HCT116 (cell line): ENCODE measurements around the gene ANKRD44. TPM values are rescaled to one million over a fixed set of nuclear protein-coding genes. Genes with fewer than 3 reads are reported as not detected.

Experiments
- ATAC-seq: fragments of 200-7000 bp; cut with Tn5 transposase; 2 replicates; pipeline ENCODE4 v1.9.1; 2020; ENCODE audit warnings: mild to moderate bottlenecking, moderate library complexity
- BruUV-seq: library from RNA; stranded (reverse); fragments of 400-500 nt; replicated peaks from 2 replicates; lab custom pipeline; 2021; lab: Mats Ljungman, UMichigan
- CTCF ChIA-PET: fragments of 300-600 bp; sonication (Branson Sonifier 250); formaldehyde crosslinking; loops from one replicate; lab custom pipeline; 2021; ENCODE audit warnings: antibody characterized with exemption; lab: Charles Lee
- POLR2A ChIA-PET: fragments of 300-600, 350-600 bp; sonication (Branson Sonifier 250); formaldehyde crosslinking; loops from one replicate; lab custom pipeline; 2021; ENCODE audit warnings: antibody characterized with exemption; lab: Charles Lee
- RAD21 ChIA-PET, 2 experiments: fragments of 300-600 bp; sonication (Branson Sonifier 250); formaldehyde crosslinking; loops; one replicate each; lab custom pipeline; 2023; ENCODE audit warnings: low total read pairs in 2 of 2; ENCODE audit not compliant: uncharacterized antibody in 2 of 2, unreplicated experiment in 2 of 2, low non-redundant PET in 1 of 2; lab: Charles Lee
- DNase-seq: peaks from one replicate; pipeline ENCODE4 v3.0.0-alpha.2; 2010; ENCODE audit warnings: low read depth, low spot score
- H2AFZ ChIP-seq: fragments of 200-600 bp; shearing (Covaris generic), sonication (generic); 2 replicates; pipeline ENCODE4 v1.6.1; 2017; ENCODE audit warnings: low read depth, mixed run types, mixed read lengths, antibody characterized with exemption, low read length; ENCODE audit not compliant: poor library complexity, severe bottlenecking
- H3K27ac ChIP-seq: 2 replicates; pipeline ENCODE4 v1.5.1; 2012; ENCODE audit warnings: low read depth, low read length
- H3K27me3 ChIP-seq: fragments of 200-600 bp; sonication (generic); 2 replicates; pipeline ENCODE4 v1.6.1; 2016; ENCODE audit warnings: mixed run types, low read length, mixed read lengths; ENCODE audit not compliant: insufficient read depth
- H3K36me3 ChIP-seq, 2 experiments: fragments of 200-500 bp in 1 of 2; fragments of 200-600 bp in 1 of 2; sonication (Bioruptor generic) in 1 of 2; sonication (generic) in 1 of 2; 2 replicates each; pipeline versions ENCODE4 v1.5.1 to v1.6.1; 2014 to 2016; ENCODE audit warnings: low read length in 2 of 2, inconsistent platforms in 1 of 2, mixed read lengths in 1 of 2, mixed run types in 1 of 2; ENCODE audit not compliant: insufficient read depth in 2 of 2, control insufficient read depth in 1 of 2
- H3K4me1 ChIP-seq, 2 experiments: fragments of 200-600 bp in 1 of 2; sonication (generic) in 1 of 2; 2 replicates each; pipeline versions ENCODE4 v1.5.1 to v1.6.1; 2012 to 2017; ENCODE audit warnings: low read length in 2 of 2, inconsistent platforms in 1 of 2, mild to moderate bottlenecking in 1 of 2, mixed read lengths in 1 of 2, mixed run types in 1 of 2, moderate library complexity in 1 of 2; ENCODE audit not compliant: insufficient read depth in 2 of 2, control insufficient read depth in 1 of 2
- H3K4me2 ChIP-seq: fragments of 200-600 bp; sonication (generic); 2 replicates; pipeline ENCODE4 v1.6.1; 2017; ENCODE audit warnings: mixed run types, low read length, mixed read lengths
- H3K4me3 ChIP-seq, 2 experiments: fragments of 200-600 bp in 1 of 2; sonication (generic) in 1 of 2; replicated peaks in 1 of 2; 2 replicates each; pipeline ENCODE4 v1.5.1; 2011 to 2016; ENCODE audit warnings: low read length in 2 of 2, control low read depth in 1 of 2, low read depth in 1 of 2, mild to moderate bottlenecking in 1 of 2, mixed read lengths in 1 of 2, mixed run types in 1 of 2
- H3K79me2 ChIP-seq: fragments of 200-600 bp; sonication (generic); 2 replicates; pipeline ENCODE4 v1.6.1; 2017; ENCODE audit warnings: mild to moderate bottlenecking, mixed run types, low read length, moderate library complexity, mixed read lengths; ENCODE audit not compliant: insufficient read depth
- H3K9ac ChIP-seq: fragments of 200-600 bp; sonication (generic); 2 replicates; pipeline ENCODE4 v1.6.1; 2016; ENCODE audit warnings: low read length, mixed read lengths
- H3K9me2 ChIP-seq: fragments of 200-600 bp; sonication (generic), shearing (Covaris generic); 2 replicates; pipeline ENCODE4 v1.6.1; 2017; ENCODE audit warnings: mixed run types, mild to moderate bottlenecking, moderate library complexity; ENCODE audit not compliant: insufficient read depth
- H3K9me3 ChIP-seq, 2 experiments: fragments of 200-500 bp in 1 of 2; fragments of 200-600 bp in 1 of 2; sonication (Bioruptor generic) in 1 of 2; sonication (generic) in 1 of 2; 2 replicates each; pipeline ENCODE4 v1.6.1; 2014 to 2017; ENCODE audit warnings: low read length in 2 of 2, mixed read lengths in 2 of 2, inconsistent platforms in 1 of 2, low read depth in 1 of 2, mild to moderate bottlenecking in 1 of 2, mixed run types in 1 of 2, moderate library complexity in 1 of 2; ENCODE audit not compliant: control insufficient read depth in 1 of 2, insufficient read depth in 1 of 2
- H4K20me1 ChIP-seq: fragments of 200-600 bp; sonication (generic), shearing (Covaris generic); 2 replicates; pipeline ENCODE4 v1.6.1; 2017; ENCODE audit warnings: mixed run types, mild to moderate bottlenecking, moderate library complexity; ENCODE audit not compliant: insufficient read depth
- CBX3 ChIP-seq: IDR thresholded peaks from 2 replicates; pipeline ENCODE4 v1.6.1; 2012; ENCODE audit warnings: low read depth
- CEBPB ChIP-seq: IDR thresholded peaks from 2 replicates; pipeline ENCODE4 v1.6.1; 2012; ENCODE audit warnings: low read depth
- EGR1 ChIP-seq: IDR thresholded peaks from 2 replicates; pipeline ENCODE4 v1.6.1; 2012; ENCODE audit warnings: low read depth
- ELF1 ChIP-seq: IDR thresholded peaks from 2 replicates; pipeline ENCODE4 v1.6.1; 2012; ENCODE audit warnings: low read depth, borderline replicate concordance
- EZH2 ChIP-seq: fragments of 200-600 bp; sonication (generic); IDR thresholded peaks from 2 replicates; pipeline ENCODE4 v1.6.1; 2017; ENCODE audit warnings: antibody characterized with exemption, mixed run types
- FOSL1 ChIP-seq: IDR thresholded peaks from 2 replicates; pipeline ENCODE4 v1.6.1; 2012; ENCODE audit warnings: low read depth
- JUND ChIP-seq: IDR thresholded peaks from 2 replicates; pipeline ENCODE4 v1.6.1; 2012
- POLR2A ChIP-seq: IDR thresholded peaks from 2 replicates; pipeline ENCODE4 v1.7.0; 2011; ENCODE audit warnings: borderline replicate concordance; ENCODE audit not compliant: insufficient read depth, insufficient read length; ENCODE audit errors: extremely low read depth
- POLR2AphosphoS5 ChIP-seq: IDR thresholded peaks from 2 replicates; pipeline ENCODE4 v1.6.1; 2011; ENCODE audit warnings: mild to moderate bottlenecking, low read depth, low read length, moderate library complexity
- RAD21 ChIP-seq: IDR thresholded peaks from 2 replicates; pipeline ENCODE4 v1.6.1; 2012; ENCODE audit warnings: low read depth, mild to moderate bottlenecking
- SIN3A ChIP-seq: IDR thresholded peaks from 2 replicates; pipeline ENCODE4 v1.6.1; 2012; ENCODE audit warnings: low read depth
- SP1 ChIP-seq: IDR thresholded peaks from 2 replicates; pipeline ENCODE4 v1.6.1; 2012; ENCODE audit warnings: low read depth
- SRF ChIP-seq: IDR thresholded peaks from 2 replicates; pipeline ENCODE4 v1.6.1; 2012; ENCODE audit warnings: low read depth
- TCF7L2 ChIP-seq: IDR thresholded peaks from 2 replicates; pipeline ENCODE4 v1.7.0; 2011; ENCODE audit warnings: borderline replicate concordance, inconsistent platforms; ENCODE audit not compliant: insufficient read depth, insufficient read length; ENCODE audit errors: extremely low read depth
- ZFX ChIP-seq: fragments of 450-650 bp; IDR thresholded peaks from 2 replicates; pipeline ENCODE4 v1.6.1; 2017
- ZNF274 ChIP-seq: fragments of 200-500 bp; sonication (Bioruptor generic); IDR thresholded peaks from 2 replicates; pipeline ENCODE4 v1.6.1; 2014; ENCODE audit warnings: mild to moderate bottlenecking, low read depth, low read length, inconsistent platforms
- intact Hi-C: fragments of 100-400 bp; cut with micrococcal nuclease; formaldehyde crosslinking; loops from 2 replicates; pipeline ENCODE4 v1.10.0; 2022
- total RNA-seq: library from RNA; stranded (reverse); gene quantifications from one replicate; pipeline ENCODE4 v1.2.1, GENCODE V29; 2021; ENCODE audit not compliant: unreplicated experiment
- TF ChIP-seq, protein P1 (sequence below): IDR thresholded peaks from 2 replicates; pipeline ENCODE4 v1.6.1; 2012; ENCODE audit warnings: low read depth
- TF ChIP-seq, protein P2 (sequence below): IDR thresholded peaks from 2 replicates; pipeline ENCODE4 v1.6.1; 2011; ENCODE audit warnings: mild to moderate bottlenecking, low read length, moderate library complexity; ENCODE audit not compliant: insufficient replicate concordance; ENCODE audit errors: extremely low read depth
- TF ChIP-seq, protein P3 (sequence below), 3 experiments: fragments of 200-600 bp in 1 of 3; sonication (generic) in 1 of 3; IDR thresholded peaks in 2 of 3; conservative IDR thresholded peaks in 1 of 3; 2 replicates each; pipeline ENCODE4 v1.5.1; 2012 to 2017; ENCODE audit warnings: low read depth in 2 of 3, low read length in 2 of 3, antibody characterized with exemption in 1 of 3, borderline replicate concordance in 1 of 3, control low read depth in 1 of 3, mild to moderate bottlenecking in 1 of 3, mixed read lengths in 1 of 3, mixed run types in 1 of 3, moderate library complexity in 1 of 3; ENCODE audit not compliant: insufficient read depth in 1 of 3
- TF ChIP-seq, protein P4 (sequence below): IDR thresholded peaks from 2 replicates; pipeline ENCODE4 v1.6.1; 2012

The ANKRD44 gene
- total RNA-seq, 1 experiment from 2014 or later: 2.7 TPM

DNA sequence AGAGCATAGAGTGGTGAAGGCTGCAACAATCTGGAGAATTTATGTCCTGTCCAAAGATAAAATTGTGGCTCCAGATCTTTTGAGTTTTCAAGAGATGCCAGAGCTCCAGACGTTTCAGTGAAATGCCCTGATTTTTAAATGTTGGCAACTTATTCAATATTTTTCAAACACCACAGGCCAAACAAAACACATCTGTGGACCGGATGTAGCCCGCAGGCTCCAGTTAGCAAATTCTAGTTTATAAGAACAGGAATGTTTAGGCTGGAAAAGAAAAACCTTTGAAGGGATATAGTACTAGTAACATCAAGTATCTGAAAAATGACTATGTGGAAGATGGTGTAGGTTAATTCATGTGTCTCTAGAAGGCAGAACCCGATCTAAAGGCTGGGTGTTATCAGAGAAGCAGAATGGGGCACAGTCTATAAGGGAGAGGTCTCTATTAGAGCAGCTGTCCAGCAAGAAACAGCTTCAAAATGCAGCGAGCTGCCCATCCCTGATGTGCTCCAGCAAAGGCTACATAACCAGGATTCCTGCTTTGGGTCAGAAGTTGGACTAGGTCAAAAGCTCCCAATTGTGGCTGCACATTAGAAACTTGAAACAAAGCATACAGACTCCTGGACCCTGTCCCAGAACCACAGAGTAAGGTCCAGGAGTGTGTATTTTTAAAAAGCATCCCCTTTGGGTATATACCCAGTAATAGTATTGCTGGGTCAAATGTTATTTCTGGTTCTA is 105.9 kb downstream of the ANKRD44 start:
- Histone ChIP-seq H3K9me3 (no peaks in the 10 kb centered on the region), H3K4me2 (no peak overlapping the region), H3K4me3 (no peak overlapping the region), H3K27ac (no peak overlapping the region), H3K9ac (no peak overlapping the region), H3K79me2 (no peaks in the 10 kb centered on the region), H3K9me2 (no peaks in the 10 kb centered on the region), H2AFZ (no peak overlapping the region), H3K4me1 (no peaks in the 10 kb centered on the region), H4K20me1 (no peaks in the 10 kb centered on the region), H3K27me3 (no peaks in the 10 kb centered on the region), H3K36me3 (no peaks in the 10 kb centered on the region)
- BruUV-seq: no TSS peak
- DNase-seq (no peak), ATAC-seq (no peak)
- ChIA-PET POLR2A (no interaction called here), RAD21 (no interaction called here), CTCF (no interaction called here)
- intact Hi-C loops: no loop called here
- TF ChIP-seq JUND (no peak), POLR2A (no peak), FOSL1 (no peak), POLR2AphosphoS5 (no peak), ZFX (no peak), TCF7L2 (no peak), SP1 (no peak), SRF (no peak), RAD21 (no peak), EGR1 (no peak), ELF1 (no peak), SIN3A (no peak), ZNF274 (no peak), CBX3 (no peak), EZH2 (no peak), CEBPB (no peak)
- TF ChIP-seq, protein P1, sequence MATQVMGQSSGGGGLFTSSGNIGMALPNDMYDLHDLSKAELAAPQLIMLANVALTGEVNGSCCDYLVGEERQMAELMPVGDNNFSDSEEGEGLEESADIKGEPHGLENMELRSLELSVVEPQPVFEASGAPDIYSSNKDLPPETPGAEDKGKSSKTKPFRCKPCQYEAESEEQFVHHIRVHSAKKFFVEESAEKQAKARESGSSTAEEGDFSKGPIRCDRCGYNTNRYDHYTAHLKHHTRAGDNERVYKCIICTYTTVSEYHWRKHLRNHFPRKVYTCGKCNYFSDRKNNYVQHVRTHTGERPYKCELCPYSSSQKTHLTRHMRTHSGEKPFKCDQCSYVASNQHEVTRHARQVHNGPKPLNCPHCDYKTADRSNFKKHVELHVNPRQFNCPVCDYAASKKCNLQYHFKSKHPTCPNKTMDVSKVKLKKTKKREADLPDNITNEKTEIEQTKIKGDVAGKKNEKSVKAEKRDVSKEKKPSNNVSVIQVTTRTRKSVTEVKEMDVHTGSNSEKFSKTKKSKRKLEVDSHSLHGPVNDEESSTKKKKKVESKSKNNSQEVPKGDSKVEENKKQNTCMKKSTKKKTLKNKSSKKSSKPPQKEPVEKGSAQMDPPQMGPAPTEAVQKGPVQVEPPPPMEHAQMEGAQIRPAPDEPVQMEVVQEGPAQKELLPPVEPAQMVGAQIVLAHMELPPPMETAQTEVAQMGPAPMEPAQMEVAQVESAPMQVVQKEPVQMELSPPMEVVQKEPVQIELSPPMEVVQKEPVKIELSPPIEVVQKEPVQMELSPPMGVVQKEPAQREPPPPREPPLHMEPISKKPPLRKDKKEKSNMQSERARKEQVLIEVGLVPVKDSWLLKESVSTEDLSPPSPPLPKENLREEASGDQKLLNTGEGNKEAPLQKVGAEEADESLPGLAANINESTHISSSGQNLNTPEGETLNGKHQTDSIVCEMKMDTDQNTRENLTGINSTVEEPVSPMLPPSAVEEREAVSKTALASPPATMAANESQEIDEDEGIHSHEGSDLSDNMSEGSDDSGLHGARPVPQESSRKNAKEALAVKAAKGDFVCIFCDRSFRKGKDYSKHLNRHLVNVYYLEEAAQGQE: no peak
- TF ChIP-seq, protein P2, sequence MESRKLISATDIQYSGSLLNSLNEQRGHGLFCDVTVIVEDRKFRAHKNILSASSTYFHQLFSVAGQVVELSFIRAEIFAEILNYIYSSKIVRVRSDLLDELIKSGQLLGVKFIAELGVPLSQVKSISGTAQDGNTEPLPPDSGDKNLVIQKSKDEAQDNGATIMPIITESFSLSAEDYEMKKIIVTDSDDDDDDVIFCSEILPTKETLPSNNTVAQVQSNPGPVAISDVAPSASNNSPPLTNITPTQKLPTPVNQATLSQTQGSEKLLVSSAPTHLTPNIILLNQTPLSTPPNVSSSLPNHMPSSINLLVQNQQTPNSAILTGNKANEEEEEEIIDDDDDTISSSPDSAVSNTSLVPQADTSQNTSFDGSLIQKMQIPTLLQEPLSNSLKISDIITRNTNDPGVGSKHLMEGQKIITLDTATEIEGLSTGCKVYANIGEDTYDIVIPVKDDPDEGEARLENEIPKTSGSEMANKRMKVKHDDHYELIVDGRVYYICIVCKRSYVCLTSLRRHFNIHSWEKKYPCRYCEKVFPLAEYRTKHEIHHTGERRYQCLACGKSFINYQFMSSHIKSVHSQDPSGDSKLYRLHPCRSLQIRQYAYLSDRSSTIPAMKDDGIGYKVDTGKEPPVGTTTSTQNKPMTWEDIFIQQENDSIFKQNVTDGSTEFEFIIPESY: no peak
- TF ChIP-seq, protein P3, sequence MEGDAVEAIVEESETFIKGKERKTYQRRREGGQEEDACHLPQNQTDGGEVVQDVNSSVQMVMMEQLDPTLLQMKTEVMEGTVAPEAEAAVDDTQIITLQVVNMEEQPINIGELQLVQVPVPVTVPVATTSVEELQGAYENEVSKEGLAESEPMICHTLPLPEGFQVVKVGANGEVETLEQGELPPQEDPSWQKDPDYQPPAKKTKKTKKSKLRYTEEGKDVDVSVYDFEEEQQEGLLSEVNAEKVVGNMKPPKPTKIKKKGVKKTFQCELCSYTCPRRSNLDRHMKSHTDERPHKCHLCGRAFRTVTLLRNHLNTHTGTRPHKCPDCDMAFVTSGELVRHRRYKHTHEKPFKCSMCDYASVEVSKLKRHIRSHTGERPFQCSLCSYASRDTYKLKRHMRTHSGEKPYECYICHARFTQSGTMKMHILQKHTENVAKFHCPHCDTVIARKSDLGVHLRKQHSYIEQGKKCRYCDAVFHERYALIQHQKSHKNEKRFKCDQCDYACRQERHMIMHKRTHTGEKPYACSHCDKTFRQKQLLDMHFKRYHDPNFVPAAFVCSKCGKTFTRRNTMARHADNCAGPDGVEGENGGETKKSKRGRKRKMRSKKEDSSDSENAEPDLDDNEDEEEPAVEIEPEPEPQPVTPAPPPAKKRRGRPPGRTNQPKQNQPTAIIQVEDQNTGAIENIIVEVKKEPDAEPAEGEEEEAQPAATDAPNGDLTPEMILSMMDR (IDR thresholded peaks at IDR 0.05 in 2 of 3, conservative IDR thresholded peaks at IDR 0.05 in 1 of 3; ENCODE audit: borderline replicate concordance in 1 of 3, insufficient read depth in 1 of 3, low read depth in 2 of 3, low read length in 2 of 3): no peak
- TF ChIP-seq, protein P4, sequence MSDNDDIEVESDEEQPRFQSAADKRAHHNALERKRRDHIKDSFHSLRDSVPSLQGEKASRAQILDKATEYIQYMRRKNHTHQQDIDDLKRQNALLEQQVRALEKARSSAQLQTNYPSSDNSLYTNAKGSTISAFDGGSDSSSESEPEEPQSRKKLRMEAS: no peak
- TF ChIP-seq, all 23 proteins: peak for 0
